Tibial nerve (tissue), 4 donors: Measurements from ENCODE around the gene SMIM44.

Experiments
- EP300 ChIP-seq, 2 donors: sonication (generic); formaldehyde crosslinking; IDR thresholded peaks; one replicate each; pipeline ENCODE4 v1.6.1; 2017; ENCODE audit warnings: antibody characterized with exemption in 2 of 2, mild to moderate bottlenecking in 1 of 2
- POLR2A ChIP-seq, 2 donors: fragments of 450-650 bp; IDR thresholded peaks; one replicate each; pipeline ENCODE4 v1.6.1; 2017; ENCODE audit warnings: antibody characterized with exemption in 2 of 2, mild to moderate bottlenecking in 2 of 2, moderate library complexity in 2 of 2
- TF ChIP-seq, protein P1 (sequence below), 5 experiments: fragments of 200-600 bp in 3 of 5; fragments of 450-650 bp in 2 of 5; sonication (generic) in 3 of 5; IDR thresholded peaks; one replicate each; pipeline ENCODE4 v1.5.1; 2016 to 2019; ENCODE audit warnings: antibody characterized with exemption in 5 of 5, mild to moderate bottlenecking in 3 of 5, moderate library complexity in 2 of 5

DNA sequence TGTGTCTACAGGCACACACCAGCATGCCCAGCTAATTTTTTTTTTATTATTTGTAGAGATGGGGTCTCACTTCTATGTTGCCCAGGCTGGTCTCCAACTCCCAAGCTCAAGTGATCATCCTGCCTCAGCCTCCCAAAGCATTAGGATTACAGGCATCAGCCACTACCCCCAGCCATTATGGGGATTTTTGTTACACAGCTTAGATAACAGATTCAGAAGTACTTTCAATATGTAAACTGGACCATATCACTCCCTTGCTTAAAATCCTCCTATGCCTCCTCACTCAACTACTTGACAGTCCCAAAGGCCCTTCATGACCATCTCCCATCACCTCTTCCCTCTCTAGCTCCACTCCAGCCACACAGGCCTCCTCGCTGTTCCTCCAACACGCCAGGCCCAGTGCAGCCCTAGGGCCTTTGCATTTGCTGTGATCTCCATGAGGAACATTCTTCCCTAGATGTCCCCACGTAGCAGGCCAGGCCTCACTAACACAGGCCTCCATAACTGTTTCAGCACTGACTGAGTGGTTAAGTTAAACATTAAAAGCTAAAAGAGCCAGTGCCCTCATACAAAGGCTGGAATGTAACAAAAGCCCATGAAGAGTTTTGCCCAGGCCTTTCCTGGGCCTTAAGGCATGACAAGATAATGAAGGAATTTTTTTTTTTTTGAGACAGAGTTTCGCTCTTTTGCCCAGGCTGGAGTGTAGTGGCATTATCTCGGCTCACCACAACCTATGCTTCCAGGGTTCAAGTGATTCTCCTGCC, 14.7 kb upstream of the SMIM44 start:
- TF ChIP-seq, protein P1, sequence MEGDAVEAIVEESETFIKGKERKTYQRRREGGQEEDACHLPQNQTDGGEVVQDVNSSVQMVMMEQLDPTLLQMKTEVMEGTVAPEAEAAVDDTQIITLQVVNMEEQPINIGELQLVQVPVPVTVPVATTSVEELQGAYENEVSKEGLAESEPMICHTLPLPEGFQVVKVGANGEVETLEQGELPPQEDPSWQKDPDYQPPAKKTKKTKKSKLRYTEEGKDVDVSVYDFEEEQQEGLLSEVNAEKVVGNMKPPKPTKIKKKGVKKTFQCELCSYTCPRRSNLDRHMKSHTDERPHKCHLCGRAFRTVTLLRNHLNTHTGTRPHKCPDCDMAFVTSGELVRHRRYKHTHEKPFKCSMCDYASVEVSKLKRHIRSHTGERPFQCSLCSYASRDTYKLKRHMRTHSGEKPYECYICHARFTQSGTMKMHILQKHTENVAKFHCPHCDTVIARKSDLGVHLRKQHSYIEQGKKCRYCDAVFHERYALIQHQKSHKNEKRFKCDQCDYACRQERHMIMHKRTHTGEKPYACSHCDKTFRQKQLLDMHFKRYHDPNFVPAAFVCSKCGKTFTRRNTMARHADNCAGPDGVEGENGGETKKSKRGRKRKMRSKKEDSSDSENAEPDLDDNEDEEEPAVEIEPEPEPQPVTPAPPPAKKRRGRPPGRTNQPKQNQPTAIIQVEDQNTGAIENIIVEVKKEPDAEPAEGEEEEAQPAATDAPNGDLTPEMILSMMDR (IDR thresholded peaks at IDR 0.05), result no peak
- TF ChIP-seq EP300 (IDR thresholded peaks at IDR 0.05) (no peak), POLR2A (IDR thresholded peaks at IDR 0.05) (no peak)
